ENCODE data around the gene EGLN3.

GRCh38 chr14:33946679-33947476, 4.0 kb downstream of the EGLN3 start:
- TF ChIP-seq POLR2A (IDR thresholded peaks at IDR 0.05; ENCODE audit: low read depth, low read length) (no peak), POLR2AphosphoS5 (IDR thresholded peaks at IDR 0.05; ENCODE audit: low read depth, low read length) (no peak), TAF1 (IDR thresholded peaks at IDR 0.05; ENCODE audit: low read depth, low read length) (no peak)
